B cell (primary cell): ENCODE results near the gene TKTL1. TPM values are rescaled to one million over a fixed set of nuclear protein-coding genes. Genes with fewer than 3 reads are reported as not detected.

Experiments
- ATAC-seq: fragments of 200-7000 bp; cut with Tn5 transposase; one replicate; pipeline ENCODE4 v1.10.0; 2021; ENCODE audit warnings: low read depth, mild to moderate bottlenecking, moderate number of reproducible peaks, moderate library complexity
- CTCF ChIA-PET: fragments of 350-600 bp; sonication (Branson Sonifier 250); formaldehyde crosslinking; loops from one replicate; lab custom pipeline; 2021; ENCODE audit warnings: antibody characterized with exemption, inconsistent platforms; lab: Charles Lee
- POLR2A ChIA-PET: fragments of 350-600 bp; sonication (Branson Sonifier 250); formaldehyde crosslinking; loops from one replicate; lab custom pipeline; 2021; ENCODE audit warnings: antibody characterized with exemption; lab: Charles Lee
- DNase-seq: peaks from one replicate; pipeline ENCODE4 v3.0.0; 2013
- H2AFZ ChIP-seq: 2 replicates; pipeline ENCODE4 v1.6.1; 2012; ENCODE audit warnings: mild to moderate bottlenecking, low read depth, low read length; ENCODE audit not compliant: insufficient read depth, poor library complexity, severe bottlenecking
- H3K27ac ChIP-seq, 2 donors: 1 replicate in 1 of 2; 2 replicates in 1 of 2; pipeline ENCODE4 v1.5.1; 2012 to 2013; ENCODE audit warnings: low read length in 2 of 2, mild to moderate bottlenecking in 2 of 2, moderate library complexity in 1 of 2
- H3K27me3 ChIP-seq, 4 experiments: fragments of 200-600 bp in 1 of 4; sonication (generic) in 1 of 4; replicated peaks in 1 of 4; 1 replicate in 2 of 4; 2 replicates in 2 of 4; pipeline versions ENCODE4 v1.6.1 to v1.7.0; 2013 to 2016; ENCODE audit warnings: low read length in 3 of 4, mild to moderate bottlenecking in 2 of 4, mixed read lengths in 1 of 4, moderate library complexity in 1 of 4; ENCODE audit not compliant: insufficient read depth in 4 of 4, control insufficient read depth in 3 of 4; ENCODE audit errors: control extremely low read depth in 1 of 4
- H3K36me3 ChIP-seq, 2 experiments: replicated peaks in 1 of 2; 1 replicate in 1 of 2; 2 replicates in 1 of 2; pipeline versions ENCODE4 v1.6.1 to v1.7.1; 2013; ENCODE audit warnings: low read length in 1 of 2; ENCODE audit not compliant: insufficient read depth in 2 of 2, control insufficient read depth in 1 of 2; ENCODE audit errors: control extremely low read depth in 1 of 2, extremely low read depth in 1 of 2
- H3K4me1 ChIP-seq, 2 donors: fragments of 200-600 bp in 1 of 2; sonication (generic) in 1 of 2; 1 replicate in 1 of 2; 2 replicates in 1 of 2; pipeline versions ENCODE4 v1.5.1 to v1.6.1; 2013 to 2017; ENCODE audit warnings: low read length in 2 of 2; ENCODE audit not compliant: control insufficient read depth in 2 of 2, insufficient read depth in 2 of 2
- H3K4me2 ChIP-seq: replicated peaks from 2 replicates; pipeline ENCODE3; 2012; ENCODE audit warnings: mild to moderate bottlenecking, low read depth, low read length; ENCODE audit not compliant: poor library complexity, severe bottlenecking
- H3K4me3 ChIP-seq, 5 experiments: fragments of 200-600 bp in 1 of 5; sonication (generic) in 1 of 5; 1 replicate in 3 of 5; 2 replicates in 2 of 5; pipeline versions ENCODE4 v1.5.1 to v1.7.0; 2011 to 2016; ENCODE audit warnings: low read length in 4 of 5, mild to moderate bottlenecking in 4 of 5, low read depth in 2 of 5, control low read depth in 1 of 5, moderate library complexity in 1 of 5; ENCODE audit not compliant: insufficient read depth in 1 of 5; ENCODE audit errors: control extremely low read depth in 1 of 5, extremely low read depth in 1 of 5
- H3K79me2 ChIP-seq: fragments of 200-600 bp; sonication (generic); one replicate; pipeline ENCODE4 v1.6.0; 2016; ENCODE audit warnings: low read length; ENCODE audit not compliant: control insufficient read depth, insufficient read depth
- H3K9ac ChIP-seq: fragments of 200-600 bp; sonication (generic); 2 replicates; pipeline ENCODE4 v1.6.1; 2017; ENCODE audit warnings: mild to moderate bottlenecking, low read length, moderate library complexity
- H3K9me3 ChIP-seq, 3 donors: one replicate each; pipeline versions ENCODE4 v1.6.1 to v1.7.1; 2013; ENCODE audit warnings: low read length in 2 of 3; ENCODE audit not compliant: control insufficient read depth in 2 of 3, insufficient read depth in 1 of 3; ENCODE audit errors: control extremely low read depth in 1 of 3
- H4K20me1 ChIP-seq: 2 replicates; pipeline ENCODE4 v1.6.0; 2012; ENCODE audit warnings: mild to moderate bottlenecking, low read length; ENCODE audit not compliant: insufficient read depth, control insufficient read depth, poor library complexity, severe bottlenecking
- H3K27ac Mint-ChIP-seq: one replicate; pipeline ENCODE4 v1.8.0; 2021; ENCODE audit warnings: mixed read lengths
- H3K27me3 Mint-ChIP-seq: one replicate; pipeline ENCODE4 v1.8.0; 2021; ENCODE audit warnings: mixed read lengths
- H3K4me1 Mint-ChIP-seq: one replicate; pipeline ENCODE4 v1.8.0; 2021; ENCODE audit warnings: mixed read lengths
- H3K4me3 Mint-ChIP-seq: one replicate; pipeline ENCODE4 v1.8.0; 2021; ENCODE audit warnings: mixed read lengths
- H3K9me3 Mint-ChIP-seq: one replicate; pipeline ENCODE4 v1.8.0; 2022; ENCODE audit warnings: mixed read lengths; ENCODE audit not compliant: insufficient read depth
- EZH2 ChIP-seq: IDR thresholded peaks from 2 replicates; pipeline ENCODE4 v1.6.1; 2012; ENCODE audit warnings: borderline replicate concordance, low read depth, mild to moderate bottlenecking, moderate library complexity, low read length; ENCODE audit not compliant: insufficient read depth, poor library complexity, severe bottlenecking
- WGBS: methylation state at CpG from one replicate; pipeline ENCODE4 v1.1.5; 2013; ENCODE audit warnings: missing lambda C conversion rate; ENCODE audit not compliant: insufficient coverage; 5-methylcytosine and 5-hydroxymethylcytosine counted together
- intact Hi-C: fragments of 100-400 bp; cut with micrococcal nuclease; formaldehyde crosslinking; loops from one replicate; pipeline ENCODE4 v1.10.0; 2022
- polyA plus RNA-seq: library from polyadenylated mRNA; depleted of rRNA; stranded (reverse); fragments of >200 nt; gene quantifications from 2 replicates; pipeline ENCODE4 v1.2.3, GENCODE V29; 2012
- total RNA-seq, 2 donors: library from RNA; stranded (reverse); fragments of 120-200 nt in 1 of 2; gene quantifications; 1 replicate in 1 of 2; 2 replicates in 1 of 2; pipeline versions ENCODE4 v1.2.3 to v1.2.4, GENCODE V29; 2013 to 2022
- TF ChIP-seq, protein P1 (sequence below): fragments of 200-600 bp; IDR thresholded peaks from one replicate; pipeline ENCODE4 v1.8.0; 2022; ENCODE audit warnings: antibody characterized with exemption, mild to moderate bottlenecking

Gene TKTL1
- total and polyA plus RNA-seq, 2 donors (not counting 1 experiment from before 2014, with no cell fraction given), result 0.18 to 0.96 TPM

GRCh38 chrX:154309041-154309775, 13.6 kb downstream of the TKTL1 start:
- H3K27me3 ChIP-seq, result no peaks in the 10 kb centered on the region
- H3K9ac ChIP-seq, result no peak overlapping the region
- Mint-ChIP-seq H3K4me3 (no peak overlapping the region), H3K4me1 (peaks cover 42% of the 10 kb centered on the region), H3K27ac (peak overlapping the region; percentile 11), H3K9me3 (no peaks in the 10 kb centered on the region), H3K27me3 (no peaks in the 10 kb centered on the region)
- WGBS, result 97% methylated on average over 4 of the region's 16 CpGs
- H3K4me1 ChIP-seq, result peaks cover 34 to 43% of the 10 kb centered on the region in 2 donors
- peaks cover 0 to 5% (median 0%) of the 10 kb centered on the region in 3 donors for H3K9me3 ChIP-seq
- ChIA-PET POLR2A (interaction anchor here (0.8 kb wide), 1 partner anchor 223 kb away, joined by 4 read pairs; no protein-coding TSS in a partner anchor), CTCF (interaction anchor here (1.0 to 6.1 kb wide), 9 partner anchors 9 to 192 kb away, joined by 3 to 63 read pairs (median 5); no protein-coding TSS in a partner anchor)
- no peaks in the 10 kb centered on the region for H3K36me3 ChIP-seq
- no peak overlapping the region for H2AFZ ChIP-seq
- ATAC-seq (no peak), DNase-seq (no peak)
- intact Hi-C loops, result no loop called here
- no peaks in the 10 kb centered on the region for H3K79me2 ChIP-seq
- H4K20me1 ChIP-seq, result no peaks in the 10 kb centered on the region
- no peak overlapping the region for H3K4me3 ChIP-seq
- no peak for TF ChIP-seq EZH2
- TF ChIP-seq, protein P1, sequence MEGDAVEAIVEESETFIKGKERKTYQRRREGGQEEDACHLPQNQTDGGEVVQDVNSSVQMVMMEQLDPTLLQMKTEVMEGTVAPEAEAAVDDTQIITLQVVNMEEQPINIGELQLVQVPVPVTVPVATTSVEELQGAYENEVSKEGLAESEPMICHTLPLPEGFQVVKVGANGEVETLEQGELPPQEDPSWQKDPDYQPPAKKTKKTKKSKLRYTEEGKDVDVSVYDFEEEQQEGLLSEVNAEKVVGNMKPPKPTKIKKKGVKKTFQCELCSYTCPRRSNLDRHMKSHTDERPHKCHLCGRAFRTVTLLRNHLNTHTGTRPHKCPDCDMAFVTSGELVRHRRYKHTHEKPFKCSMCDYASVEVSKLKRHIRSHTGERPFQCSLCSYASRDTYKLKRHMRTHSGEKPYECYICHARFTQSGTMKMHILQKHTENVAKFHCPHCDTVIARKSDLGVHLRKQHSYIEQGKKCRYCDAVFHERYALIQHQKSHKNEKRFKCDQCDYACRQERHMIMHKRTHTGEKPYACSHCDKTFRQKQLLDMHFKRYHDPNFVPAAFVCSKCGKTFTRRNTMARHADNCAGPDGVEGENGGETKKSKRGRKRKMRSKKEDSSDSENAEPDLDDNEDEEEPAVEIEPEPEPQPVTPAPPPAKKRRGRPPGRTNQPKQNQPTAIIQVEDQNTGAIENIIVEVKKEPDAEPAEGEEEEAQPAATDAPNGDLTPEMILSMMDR, result no peak
- no peak overlapping the region for H3K4me2 ChIP-seq
- H3K27ac ChIP-seq, result no peak overlapping the region
